SK-N-SH treated with all-trans-retinoic acid at 6 μM for 48 hours (cell line): ENCODE results near the gene ADNP.
"Not testable (repeated sequence)": the region's sequence is repeated elsewhere in the genome, so short reads cannot be mapped to it uniquely, and the experiment has no call there.

Source experiments
- ATAC-seq: fragments of 200-7000 bp; cut with Tn5 transposase; 3 replicates; pipeline ENCODE4 v1.9.1; 2020; ENCODE audit warnings: mild to moderate bottlenecking, moderate library complexity
- ARNTL ChIP-seq: fragments of 450-650 bp; formaldehyde crosslinking; IDR thresholded peaks from 2 replicates; pipeline ENCODE4 v1.5.0; 2020; ENCODE audit warnings: low read depth, mild to moderate bottlenecking, moderate library complexity, borderline replicate concordance
- BACH2 ChIP-seq: fragments of 250-450 bp; sonication (Bioruptor Pico); IDR thresholded peaks from 2 replicates; pipeline ENCODE4 v1.9.0; 2021; ENCODE audit warnings: mild to moderate bottlenecking, borderline replicate concordance
- CREB5 ChIP-seq: fragments of 250-450 bp; sonication (Bioruptor Pico); IDR thresholded peaks from 2 replicates; pipeline ENCODE4 v1.5.1; 2020; ENCODE audit warnings: low read depth, mild to moderate bottlenecking, moderate library complexity
- CSDC2 ChIP-seq: fragments of 250-450 bp; sonication (Bioruptor Pico); IDR thresholded peaks from 2 replicates; pipeline ENCODE4 v1.5.0; 2020; ENCODE audit warnings: mild to moderate bottlenecking, moderate library complexity
- ESRRG ChIP-seq: fragments of 250-450 bp; sonication (Bioruptor Pico); IDR thresholded peaks from 2 replicates; pipeline ENCODE4 v1.6.1; 2021; ENCODE audit warnings: mild to moderate bottlenecking
- GLIS3 ChIP-seq: fragments of 250-450 bp; sonication (Bioruptor Pico); IDR thresholded peaks from 2 replicates; pipeline ENCODE4 v1.5.0; 2020; ENCODE audit warnings: mild to moderate bottlenecking, moderate library complexity
- ISL1 ChIP-seq: fragments of 250-450 bp; sonication (Bioruptor Pico); IDR thresholded peaks from 2 replicates; pipeline ENCODE4 v2.1.2; 2022; ENCODE audit warnings: mild to moderate bottlenecking, moderate library complexity
- OSR1 ChIP-seq: fragments of 250-450 bp; sonication (Bioruptor Pico); IDR thresholded peaks from 2 replicates; pipeline ENCODE4 v1.8.0; 2022; ENCODE audit warnings: moderate library complexity, mild to moderate bottlenecking, inconsistent platforms
- PATZ1 ChIP-seq: fragments of 250-450 bp; sonication (Bioruptor Pico); IDR thresholded peaks from 2 replicates; pipeline ENCODE4 v1.8.0; 2020; ENCODE audit warnings: mild to moderate bottlenecking, moderate library complexity, borderline replicate concordance
- POU6F1 ChIP-seq: fragments of 250-450 bp; sonication (Bioruptor Pico); IDR thresholded peaks from 2 replicates; pipeline ENCODE4 v1.8.0; 2021; ENCODE audit warnings: low read depth, mild to moderate bottlenecking, moderate library complexity, borderline replicate concordance
- PPARA ChIP-seq: fragments of 250-450 bp; sonication (Bioruptor Pico); IDR thresholded peaks from 2 replicates; pipeline ENCODE4 v1.5.0; 2020; ENCODE audit warnings: mild to moderate bottlenecking, borderline replicate concordance
- RARB ChIP-seq: fragments of 250-450 bp; sonication (Bioruptor Pico); IDR thresholded peaks from 2 replicates; pipeline ENCODE4 v1.8.0; 2021; ENCODE audit warnings: mild to moderate bottlenecking, moderate library complexity
- SNAI2 ChIP-seq: fragments of 250-450 bp; sonication (Bioruptor Pico); IDR thresholded peaks from 2 replicates; pipeline ENCODE4 v1.5.0; 2020; ENCODE audit warnings: mild to moderate bottlenecking, moderate library complexity
- TCF4 ChIP-seq: fragments of 250-450 bp; sonication (Bioruptor Pico); IDR thresholded peaks from 2 replicates; pipeline ENCODE4 v1.8.0; 2021; ENCODE audit warnings: mild to moderate bottlenecking, moderate library complexity, borderline replicate concordance
- TOX ChIP-seq: fragments of 250-450 bp; sonication (Bioruptor Pico); IDR thresholded peaks from 2 replicates; pipeline ENCODE4 v1.8.0; 2021; ENCODE audit warnings: mild to moderate bottlenecking, moderate library complexity, borderline replicate concordance
- ZC3H10 ChIP-seq: fragments of 250-450 bp; sonication (Bioruptor Pico); IDR thresholded peaks from 2 replicates; pipeline ENCODE4 v1.5.1; 2021; ENCODE audit warnings: mild to moderate bottlenecking, moderate library complexity
- ZFP3 ChIP-seq: fragments of 250-450 bp; sonication (Bioruptor Pico); IDR thresholded peaks from 2 replicates; pipeline ENCODE4 v1.5.0; 2020; ENCODE audit warnings: mild to moderate bottlenecking, moderate library complexity
- ZFP30 ChIP-seq: fragments of 450-650 bp; formaldehyde crosslinking; IDR thresholded peaks from 2 replicates; pipeline ENCODE4 v1.5.0; 2022; ENCODE audit warnings: mild to moderate bottlenecking, moderate library complexity
- ZNF565 ChIP-seq: fragments of 450-650 bp; formaldehyde crosslinking; conservative IDR thresholded peaks from 2 replicates; pipeline ENCODE4 v1.5.0; 2020; ENCODE audit warnings: low read depth, mild to moderate bottlenecking, moderate library complexity
- ZNF70 ChIP-seq: fragments of 450-650 bp; formaldehyde crosslinking; IDR thresholded peaks from 2 replicates; pipeline ENCODE4 v1.5.0; 2020; ENCODE audit warnings: mild to moderate bottlenecking, moderate library complexity
- ZNF8 ChIP-seq: fragments of 450-650 bp; formaldehyde crosslinking; IDR thresholded peaks from 2 replicates; pipeline ENCODE4 v1.5.0; 2020; ENCODE audit warnings: mild to moderate bottlenecking, moderate library complexity
- TF ChIP-seq, protein P1 (sequence below): fragments of 250-450 bp; sonication (Bioruptor Pico); IDR thresholded peaks from 2 replicates; pipeline ENCODE4 v1.5.1; 2021; ENCODE audit warnings: mild to moderate bottlenecking, moderate library complexity
- TF ChIP-seq, protein P2 (sequence below): fragments of 250-450 bp; sonication (Bioruptor Pico); IDR thresholded peaks from 2 replicates; pipeline ENCODE4 v1.5.0; 2020; ENCODE audit warnings: mild to moderate bottlenecking, moderate library complexity

ADNP gene

GRCh38 chr20:50883856-50884255 lies 47.4 kb downstream of the ADNP start:
- ATAC-seq: no peak
- TF ChIP-seq ESRRG (CRISPR knock-in tag) (no peak), ARNTL (CRISPR knock-in tag) (no peak), TOX (CRISPR knock-in tag) (no peak), ZNF565 (CRISPR knock-in tag) (no peak), OSR1 (CRISPR knock-in tag) (no peak), CREB5 (CRISPR knock-in tag) (no peak), POU6F1 (CRISPR knock-in tag) (no peak), RARB (CRISPR knock-in tag) (no peak), SNAI2 (CRISPR knock-in tag) (no peak), TCF4 (CRISPR knock-in tag) (no peak), ZC3H10 (CRISPR knock-in tag) (no peak), ZFP30 (CRISPR knock-in tag) (no peak), ZFP3 (CRISPR knock-in tag) (no peak), PPARA (CRISPR knock-in tag) (no peak), CSDC2 (CRISPR knock-in tag) (no peak), ISL1 (CRISPR knock-in tag) (no peak), BACH2 (CRISPR knock-in tag) (no peak), GLIS3 (no peak)
- TF ChIP-seq, protein P1, sequence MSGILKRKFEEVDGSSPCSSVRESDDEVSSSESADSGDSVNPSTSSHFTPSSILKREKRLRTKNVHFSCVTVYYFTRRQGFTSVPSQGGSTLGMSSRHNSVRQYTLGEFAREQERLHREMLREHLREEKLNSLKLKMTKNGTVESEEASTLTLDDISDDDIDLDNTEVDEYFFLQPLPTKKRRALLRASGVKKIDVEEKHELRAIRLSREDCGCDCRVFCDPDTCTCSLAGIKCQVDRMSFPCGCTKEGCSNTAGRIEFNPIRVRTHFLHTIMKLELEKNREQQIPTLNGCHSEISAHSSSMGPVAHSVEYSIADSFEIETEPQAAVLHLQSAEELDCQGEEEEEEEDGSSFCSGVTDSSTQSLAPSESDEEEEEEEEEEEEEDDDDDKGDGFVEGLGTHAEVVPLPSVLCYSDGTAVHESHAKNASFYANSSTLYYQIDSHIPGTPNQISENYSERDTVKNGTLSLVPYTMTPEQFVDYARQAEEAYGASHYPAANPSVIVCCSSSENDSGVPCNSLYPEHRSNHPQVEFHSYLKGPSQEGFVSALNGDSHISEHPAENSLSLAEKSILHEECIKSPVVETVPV (CRISPR knock-in tag): no peak
- TF ChIP-seq, protein P2, sequence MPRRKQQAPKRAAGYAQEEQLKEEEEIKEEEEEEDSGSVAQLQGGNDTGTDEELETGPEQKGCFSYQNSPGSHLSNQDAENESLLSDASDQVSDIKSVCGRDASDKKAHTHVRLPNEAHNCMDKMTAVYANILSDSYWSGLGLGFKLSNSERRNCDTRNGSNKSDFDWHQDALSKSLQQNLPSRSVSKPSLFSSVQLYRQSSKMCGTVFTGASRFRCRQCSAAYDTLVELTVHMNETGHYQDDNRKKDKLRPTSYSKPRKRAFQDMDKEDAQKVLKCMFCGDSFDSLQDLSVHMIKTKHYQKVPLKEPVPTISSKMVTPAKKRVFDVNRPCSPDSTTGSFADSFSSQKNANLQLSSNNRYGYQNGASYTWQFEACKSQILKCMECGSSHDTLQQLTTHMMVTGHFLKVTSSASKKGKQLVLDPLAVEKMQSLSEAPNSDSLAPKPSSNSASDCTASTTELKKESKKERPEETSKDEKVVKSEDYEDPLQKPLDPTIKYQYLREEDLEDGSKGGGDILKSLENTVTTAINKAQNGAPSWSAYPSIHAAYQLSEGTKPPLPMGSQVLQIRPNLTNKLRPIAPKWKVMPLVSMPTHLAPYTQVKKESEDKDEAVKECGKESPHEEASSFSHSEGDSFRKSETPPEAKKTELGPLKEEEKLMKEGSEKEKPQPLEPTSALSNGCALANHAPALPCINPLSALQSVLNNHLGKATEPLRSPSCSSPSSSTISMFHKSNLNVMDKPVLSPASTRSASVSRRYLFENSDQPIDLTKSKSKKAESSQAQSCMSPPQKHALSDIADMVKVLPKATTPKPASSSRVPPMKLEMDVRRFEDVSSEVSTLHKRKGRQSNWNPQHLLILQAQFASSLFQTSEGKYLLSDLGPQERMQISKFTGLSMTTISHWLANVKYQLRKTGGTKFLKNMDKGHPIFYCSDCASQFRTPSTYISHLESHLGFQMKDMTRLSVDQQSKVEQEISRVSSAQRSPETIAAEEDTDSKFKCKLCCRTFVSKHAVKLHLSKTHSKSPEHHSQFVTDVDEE (CRISPR knock-in tag): no peak

DNA sequence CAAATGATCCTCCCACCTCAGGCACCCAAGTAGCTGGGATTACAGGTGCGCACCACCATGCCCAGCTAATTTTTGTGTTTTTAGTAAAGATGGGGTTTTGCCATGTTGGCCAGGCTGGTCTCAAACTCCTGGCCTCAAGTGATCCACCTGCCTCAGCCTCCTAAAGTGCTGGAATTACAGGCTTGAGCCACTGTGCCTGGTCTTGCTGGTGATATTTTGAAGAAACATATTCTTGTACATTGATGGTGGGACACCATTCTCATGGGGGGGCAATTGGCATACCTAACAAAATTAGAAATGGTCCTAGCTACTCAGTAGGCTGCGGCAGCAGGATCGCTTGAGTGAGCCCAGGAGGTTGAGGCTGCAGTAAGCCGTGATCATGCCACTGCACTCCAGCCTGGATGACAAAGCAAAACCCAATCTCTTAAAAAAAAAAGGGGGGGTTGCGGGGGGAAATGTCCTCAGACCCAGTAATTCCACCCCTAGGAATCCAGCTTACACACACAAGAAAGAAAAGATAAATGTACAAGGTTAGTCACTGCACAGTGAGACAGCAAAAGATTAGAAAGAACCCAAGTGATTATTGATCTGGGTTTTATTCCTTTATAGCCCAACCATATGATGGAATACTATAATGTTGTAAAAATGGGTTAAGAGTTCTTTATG lies 49.3 kb downstream of the ADNP start:
- ATAC-seq: not testable (repeated sequence)

DNA sequence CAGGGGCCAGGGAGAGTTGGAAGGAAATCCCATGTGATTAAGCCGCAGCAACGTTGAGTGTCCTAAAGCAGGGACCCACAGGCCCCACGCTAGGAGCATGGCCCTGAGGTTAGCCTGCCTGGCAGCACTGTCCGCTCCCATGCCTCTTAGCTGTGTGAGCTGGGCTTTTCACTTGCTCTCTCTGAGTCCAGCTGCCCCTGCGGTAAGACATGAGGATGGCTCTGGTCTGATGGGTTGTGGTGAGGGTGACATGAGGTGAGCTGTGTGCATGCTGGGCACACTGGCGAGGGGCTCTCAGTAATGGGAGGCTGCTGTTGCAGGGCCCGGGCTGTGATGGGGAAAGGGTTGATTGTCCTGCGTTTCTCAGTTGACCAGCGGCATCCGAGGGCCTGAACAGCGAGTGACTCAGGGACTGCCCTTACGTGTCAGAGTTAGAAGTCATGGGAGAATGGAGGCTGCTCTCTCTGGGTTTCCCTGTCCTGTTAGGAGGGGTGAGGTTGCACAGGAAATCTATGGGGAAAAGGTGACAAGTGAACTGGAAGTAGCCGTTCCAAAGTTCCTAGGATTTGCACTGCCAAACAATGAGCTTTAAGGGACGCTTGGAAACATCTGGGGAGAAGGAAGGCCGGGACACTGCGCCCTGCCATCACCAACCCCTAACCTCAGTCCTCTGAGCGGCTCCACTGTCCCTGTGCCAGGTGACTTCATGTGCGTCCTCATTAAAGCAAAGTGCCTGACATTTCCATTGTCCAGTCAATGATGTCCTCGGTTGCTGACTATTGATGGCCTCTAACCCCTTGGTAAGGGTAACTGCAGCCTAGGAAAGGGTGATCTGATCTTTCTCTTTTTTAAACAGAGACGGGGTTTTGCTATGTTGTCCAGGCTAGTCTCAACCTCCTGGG lies 51.3 kb downstream of the ADNP start:
- ATAC-seq: no peak
- no peak for TF ChIP-seq ARNTL (CRISPR knock-in tag)
- TF ChIP-seq ZNF8: no peak
- no peak for TF ChIP-seq RARB (CRISPR knock-in tag)
- TF ChIP-seq PATZ1 (CRISPR knock-in tag): no peak
- no peak for TF ChIP-seq CREB5 (CRISPR knock-in tag)
- no peak for TF ChIP-seq ZNF70 (CRISPR knock-in tag)
- TF ChIP-seq ZFP3 (CRISPR knock-in tag): no peak
- TF ChIP-seq SNAI2 (CRISPR knock-in tag): no peak
- no peak for TF ChIP-seq ISL1 (CRISPR knock-in tag)
- TF ChIP-seq CSDC2 (CRISPR knock-in tag): no peak
- no peak for TF ChIP-seq GLIS3
- TF ChIP-seq ESRRG (CRISPR knock-in tag): no peak
- TF ChIP-seq ZC3H10 (CRISPR knock-in tag): no peak
- no peak for TF ChIP-seq OSR1 (CRISPR knock-in tag)
- TF ChIP-seq BACH2 (CRISPR knock-in tag): no peak
- no peak for TF ChIP-seq ZNF565 (CRISPR knock-in tag)
- no peak for TF ChIP-seq TOX (CRISPR knock-in tag)
- no peak for TF ChIP-seq TCF4 (CRISPR knock-in tag)
